GM19397 (cell line): ENCODE measurements around the gene PRSS3.
"Not testable (repeated sequence)": the region's sequence is repeated elsewhere in the genome, so short reads cannot be mapped to it uniquely, and the experiment has no call there.

Experiments used
- ATAC-seq: cut with Tn5 transposase; IDR thresholded peaks from one replicate; pipeline ENCODE4 v1.9.1; 2021; ENCODE audit warnings: mild to moderate bottlenecking, moderate library complexity; ENCODE audit not compliant: unreplicated experiment

Gene PRSS3

GRCh38 chr9:33795281-33795680 is at the start of gene PRSS3:
Gene PRSS3 (plus strand): TSS chr9:33795561. CDS start chr9:33795574, 13 bp downstream.
- ATAC-seq, result no peak

- ATAC-seq, result no peak
Observed at GRCh38 chr9:33748633-33749304, 46.6 kb upstream of the PRSS3 start.

- ATAC-seq, result not testable (repeated sequence)
Observed at GRCh38 chr9:33749305-33749654, 46.1 kb upstream of the PRSS3 start.

- ATAC-seq, result no peak
Observed at GRCh38 chr9:33750307-33750838, 45.0 kb upstream of the PRSS3 start.

- ATAC-seq, result no peak
Observed at GRCh38 chr9:33750839-33751339, 44.5 kb upstream of the PRSS3 start.

GRCh38 chr9:33751536-33752129 is 43.7 kb upstream of the PRSS3 start:
- ATAC-seq, result no peak

- ATAC-seq, result no peak
Observed at GRCh38 chr9:33752130-33752637, 43.2 kb upstream of the PRSS3 start.

GRCh38 chr9:33752789-33753188 is 42.6 kb upstream of the PRSS3 start:
- ATAC-seq, result not testable (repeated sequence)

GRCh38 chr9:33759648-33760047 is 35.7 kb upstream of the PRSS3 start:
- ATAC-seq, result not testable (repeated sequence)

GRCh38 chr9:33762343-33762742 is 33.0 kb upstream of the PRSS3 start:
- ATAC-seq, result no peak

GRCh38 chr9:33763709-33764108 is 31.7 kb upstream of the PRSS3 start:
- not testable (repeated sequence) for ATAC-seq

GRCh38 chr9:33765411-33765810 is 29.9 kb upstream of the PRSS3 start:
- no peak for ATAC-seq

GRCh38 chr9:33770156-33770880 is 25.0 kb upstream of the PRSS3 start:
- not testable (repeated sequence) for ATAC-seq

GRCh38 chr9:33773135-33773534 is 22.2 kb upstream of the PRSS3 start:
- not testable (repeated sequence) for ATAC-seq

GRCh38 chr9:33774074-33774659 is 21.2 kb upstream of the PRSS3 start:
- ATAC-seq, result not testable (repeated sequence)

GRCh38 chr9:33776578-33776977 is 18.8 kb upstream of the PRSS3 start:
- no peak for ATAC-seq

GRCh38 chr9:33778700-33779351 is 16.5 kb upstream of the PRSS3 start:
- ATAC-seq, result no peak

- no peak for ATAC-seq
Observed at GRCh38 chr9:33780276-33780675, 15.1 kb upstream of the PRSS3 start.

- no peak for ATAC-seq
Observed at GRCh38 chr9:33781736-33782135, 13.6 kb upstream of the PRSS3 start.

- no peak for ATAC-seq
Observed at GRCh38 chr9:33782395-33783152, 12.8 kb upstream of the PRSS3 start.
